Keratinocyte (primary cell): Measurements from ENCODE around the gene ILKAP. TPM values are rescaled to one million over a fixed set of nuclear protein-coding genes. Genes with fewer than 3 reads are reported as not detected.
A peak's percentile ranks its signal among the peaks of the same experiment; 100 is the strongest.

ENCODE experiments used
- DNase-seq: peaks from one replicate; pipeline ENCODE4 v3.0.0-alpha.2; 2011; ENCODE audit warnings: low read depth, missing footprints, low spot score
- FAIRE-seq: peaks from 2 replicates; lab custom pipeline; 2011; peaks lifted over from hg19 to GRCh38; lab: Jason Lieb, UNC
- H2AFZ ChIP-seq: 2 replicates; pipeline ENCODE4 v1.6.0; 2012; ENCODE audit warnings: low read length, control low read depth, inconsistent platforms; ENCODE audit not compliant: control insufficient read depth
- H3K27ac ChIP-seq: 2 replicates; pipeline ENCODE4 v1.5.1; 2011; ENCODE audit warnings: low read length; ENCODE audit not compliant: control insufficient read depth, insufficient read depth
- H3K27me3 ChIP-seq: 3 replicates; pipeline ENCODE4 v1.6.0; 2011; ENCODE audit warnings: low read length; ENCODE audit not compliant: control insufficient read depth, insufficient read depth; ENCODE audit errors: extremely low read depth
- H3K36me3 ChIP-seq, 2 experiments: 2 replicates in 1 of 2; 3 replicates in 1 of 2; pipeline ENCODE4 v1.5.1; 2011; ENCODE audit warnings: low read length in 2 of 2, mild to moderate bottlenecking in 1 of 2; ENCODE audit not compliant: control insufficient read depth in 2 of 2, insufficient read depth in 2 of 2; ENCODE audit errors: extremely low read depth in 1 of 2
- H3K4me1 ChIP-seq: 3 replicates; pipeline ENCODE4 v1.5.1; 2011; ENCODE audit warnings: low read length; ENCODE audit not compliant: control insufficient read depth, insufficient read depth; ENCODE audit errors: extremely low read depth
- H3K4me2 ChIP-seq: 3 replicates; pipeline ENCODE4 v1.6.0; 2011; ENCODE audit warnings: low read depth, low read length; ENCODE audit not compliant: control insufficient read depth, insufficient read depth; ENCODE audit errors: extremely low read depth
- H3K4me3 ChIP-seq, 3 experiments: fragments of 200-600 bp in 1 of 3; sonication (generic) in 1 of 3; 2 replicates in 2 of 3; 3 replicates in 1 of 3; pipeline ENCODE4 v1.5.1; 2011 to 2016; ENCODE audit warnings: low read length in 3 of 3, mild to moderate bottlenecking in 3 of 3, control low read depth in 2 of 3, inconsistent platforms in 1 of 3, low read depth in 1 of 3, mixed read lengths in 1 of 3, mixed run types in 1 of 3, moderate library complexity in 1 of 3; ENCODE audit not compliant: control insufficient read depth in 2 of 3, insufficient read depth in 2 of 3; ENCODE audit errors: extremely low read depth in 1 of 3
- H3K79me2 ChIP-seq: 2 replicates; pipeline ENCODE4 v1.6.0; 2012; ENCODE audit warnings: low read length; ENCODE audit not compliant: control insufficient read depth, insufficient read depth
- H3K9ac ChIP-seq: 3 replicates; pipeline ENCODE4 v1.6.0; 2011; ENCODE audit warnings: low read length; ENCODE audit not compliant: control insufficient read depth, insufficient read depth; ENCODE audit errors: extremely low read depth
- H3K9me1 ChIP-seq: 3 replicates; pipeline ENCODE4 v1.6.0; 2011; ENCODE audit warnings: low read length; ENCODE audit not compliant: control insufficient read depth, insufficient read depth; ENCODE audit errors: extremely low read depth
- H3K9me3 ChIP-seq: 2 replicates; pipeline ENCODE4 v1.5.1; 2012; ENCODE audit warnings: low read depth, low read length; ENCODE audit not compliant: control insufficient read depth
- H4K20me1 ChIP-seq: 3 replicates; pipeline ENCODE4 v1.6.0; 2011; ENCODE audit warnings: low read length; ENCODE audit not compliant: control insufficient read depth, insufficient read depth; ENCODE audit errors: extremely low read depth
- EZH2 ChIP-seq: IDR thresholded peaks from one replicate; pipeline ENCODE4 v1.6.1; 2012; ENCODE audit warnings: inconsistent platforms, mild to moderate bottlenecking, low read length, moderate library complexity
- dilution Hi-C: fragments of 300-500 bp; cut with MboI; formaldehyde crosslinking; loops from one replicate; pipeline ENCODE4 v1.7.0; 2020; ENCODE audit warnings: low sequenced_read_pairs; ENCODE audit not compliant: extremely low pct_ligation_motif_present
- polyA plus RNA-seq, 5 experiments: library from polyadenylated mRNA; depleted of rRNA in 3 of 5; stranded (reverse) in 3 of 5; stranded (forward) in 1 of 5; unstranded in 1 of 5; fragments of >200 nt; gene quantifications; 1 replicate in 1 of 5; 2 replicates in 3 of 5; 3 replicates in 1 of 5; pipeline versions ENCODE4 v1.2.1 to v1.2.3, GENCODE V29; 2011 to 2012; ENCODE audit warnings: missing spikeins in 2 of 5, low read depth in 1 of 5, low replicate concordance in 1 of 5
- TF ChIP-seq, protein P1 (sequence below), 3 experiments: IDR thresholded peaks in 1 of 3; conservative IDR thresholded peaks in 1 of 3; optimal IDR thresholded peaks in 1 of 3; 2 replicates in 2 of 3; 3 replicates in 1 of 3; pipeline versions ENCODE3 to v1.5.1; 2011; ENCODE audit warnings: low read length in 3 of 3, mild to moderate bottlenecking in 3 of 3, moderate library complexity in 2 of 3, control low read depth in 1 of 3, inconsistent platforms in 1 of 3; ENCODE audit not compliant: insufficient read depth in 2 of 3; ENCODE audit errors: extremely low read depth in 1 of 3

The ILKAP gene
- polyA plus RNA-seq, 1 donor (not counting 4 experiments of a cell fraction or from before 2014, with no cell fraction given), result 39.1 TPM

DNA sequence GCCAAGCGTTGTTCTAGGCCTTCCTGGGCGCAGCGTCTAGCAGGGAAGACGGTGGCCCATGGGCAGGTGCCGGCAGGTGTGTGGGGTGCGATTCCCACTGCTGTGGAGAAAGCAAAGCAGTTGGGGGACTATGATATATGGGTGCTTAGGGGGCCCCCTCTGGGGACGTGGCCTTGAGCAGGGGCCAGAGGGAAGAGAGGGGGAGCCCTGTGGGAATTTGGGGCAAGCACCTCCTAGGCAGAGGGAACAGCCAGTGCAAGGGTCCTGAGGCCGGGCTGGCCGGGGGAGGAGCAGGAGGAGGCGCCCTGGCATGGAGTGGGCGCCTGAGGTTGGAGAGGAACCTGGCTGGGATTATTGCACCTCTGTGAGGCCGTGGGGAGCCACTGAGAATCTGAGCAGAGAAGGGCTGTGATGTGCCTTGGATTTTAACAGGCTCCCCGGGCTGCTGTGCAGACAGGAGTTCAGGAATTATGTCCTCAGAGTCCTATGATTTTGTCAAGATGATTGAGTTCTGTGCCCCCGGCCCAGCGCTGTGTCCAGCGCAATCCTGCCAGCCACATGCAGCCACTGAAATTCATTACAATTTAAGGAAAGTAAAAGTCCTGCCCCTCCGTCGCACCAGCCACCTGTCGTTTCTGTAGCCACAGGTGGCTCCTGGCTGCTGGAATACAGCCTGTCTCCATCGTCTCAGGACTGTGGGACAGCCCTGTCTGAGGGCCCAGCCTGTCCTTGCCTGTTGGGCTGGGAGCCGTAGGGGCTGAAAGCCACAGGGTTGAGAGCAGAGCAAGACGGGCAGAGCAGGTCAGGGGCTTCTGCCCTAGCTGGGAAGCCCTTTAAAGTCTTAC lies 74.1 kb downstream of the ILKAP start:
- H3K27ac ChIP-seq, result no peak overlapping the region
- FAIRE-seq, result no peak
- no peaks in the 10 kb centered on the region for H3K9me3 ChIP-seq
- no peaks in the 10 kb centered on the region for H3K36me3 ChIP-seq
- dilution Hi-C loops, result no loop called here
- H4K20me1 ChIP-seq, result no peaks in the 10 kb centered on the region
- H3K27me3 ChIP-seq, result peaks cover 5% of the 10 kb centered on the region
- H2AFZ ChIP-seq, result no peak overlapping the region
- H3K79me2 ChIP-seq, result no peaks in the 10 kb centered on the region
- TF ChIP-seq, protein P1, sequence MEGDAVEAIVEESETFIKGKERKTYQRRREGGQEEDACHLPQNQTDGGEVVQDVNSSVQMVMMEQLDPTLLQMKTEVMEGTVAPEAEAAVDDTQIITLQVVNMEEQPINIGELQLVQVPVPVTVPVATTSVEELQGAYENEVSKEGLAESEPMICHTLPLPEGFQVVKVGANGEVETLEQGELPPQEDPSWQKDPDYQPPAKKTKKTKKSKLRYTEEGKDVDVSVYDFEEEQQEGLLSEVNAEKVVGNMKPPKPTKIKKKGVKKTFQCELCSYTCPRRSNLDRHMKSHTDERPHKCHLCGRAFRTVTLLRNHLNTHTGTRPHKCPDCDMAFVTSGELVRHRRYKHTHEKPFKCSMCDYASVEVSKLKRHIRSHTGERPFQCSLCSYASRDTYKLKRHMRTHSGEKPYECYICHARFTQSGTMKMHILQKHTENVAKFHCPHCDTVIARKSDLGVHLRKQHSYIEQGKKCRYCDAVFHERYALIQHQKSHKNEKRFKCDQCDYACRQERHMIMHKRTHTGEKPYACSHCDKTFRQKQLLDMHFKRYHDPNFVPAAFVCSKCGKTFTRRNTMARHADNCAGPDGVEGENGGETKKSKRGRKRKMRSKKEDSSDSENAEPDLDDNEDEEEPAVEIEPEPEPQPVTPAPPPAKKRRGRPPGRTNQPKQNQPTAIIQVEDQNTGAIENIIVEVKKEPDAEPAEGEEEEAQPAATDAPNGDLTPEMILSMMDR (optimal IDR thresholded peaks at IDR 0.05 in 1 of 3, IDR thresholded peaks at IDR 0.05 in 1 of 3, conservative IDR thresholded peaks at IDR 0.05 in 1 of 3; ENCODE audit: extremely low read depth in 1 of 3, insufficient read depth in 2 of 3, low read length in 3 of 3), result no peak
- H3K4me1 ChIP-seq, result no peaks in the 10 kb centered on the region
- H3K9ac ChIP-seq, result no peak overlapping the region
- H3K4me3 ChIP-seq, result no peak overlapping the region
- no peaks in the 10 kb centered on the region for H3K9me1 ChIP-seq
- peak overlapping the region; percentile 16 for H3K4me2 ChIP-seq
- no peak for DNase-seq

DNA sequence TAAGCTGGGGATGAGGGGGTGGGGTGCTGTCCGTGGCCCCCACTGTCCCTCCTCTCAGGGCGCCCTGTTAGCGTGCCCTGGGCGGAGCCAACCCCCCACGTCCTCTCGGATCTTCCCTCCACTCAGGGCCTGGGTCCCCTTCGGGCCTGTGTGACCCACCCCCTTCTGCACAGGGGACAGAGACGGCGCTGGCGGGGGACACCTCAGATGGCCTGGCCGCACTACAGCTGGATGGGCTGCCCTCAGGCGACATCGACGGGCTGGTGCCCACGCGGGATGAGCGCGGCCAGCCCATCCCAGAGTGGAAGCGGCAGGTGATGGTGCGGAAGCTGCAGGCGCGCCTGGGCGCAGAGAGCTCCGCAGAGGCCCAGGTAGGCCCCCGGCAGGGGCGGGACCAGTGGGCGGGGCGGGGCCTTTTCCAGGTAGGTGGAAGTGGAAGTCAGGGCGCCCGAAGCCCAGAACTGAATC lies 74.9 kb downstream of the ILKAP start:
- Histone ChIP-seq H4K20me1 (no peaks in the 10 kb centered on the region), H2AFZ (no peak overlapping the region), H3K4me1 (no peaks in the 10 kb centered on the region), H3K4me2 (peak overlapping the region; percentile 27), H3K36me3 (no peaks in the 10 kb centered on the region), H3K79me2 (no peaks in the 10 kb centered on the region), H3K4me3 (no peak overlapping the region), H3K27ac (no peak overlapping the region), H3K27me3 (peaks cover 5% of the 10 kb centered on the region), H3K9ac (no peak overlapping the region), H3K9me3 (no peaks in the 10 kb centered on the region), H3K9me1 (no peaks in the 10 kb centered on the region)
- TF ChIP-seq, protein P1 (optimal IDR thresholded peaks at IDR 0.05 in 1 of 3, IDR thresholded peaks at IDR 0.05 in 1 of 3, conservative IDR thresholded peaks at IDR 0.05 in 1 of 3; ENCODE audit: extremely low read depth in 1 of 3, insufficient read depth in 2 of 3, low read length in 3 of 3), result no peak
- TF ChIP-seq EZH2, result no peak
- dilution Hi-C loops, result no loop called here
- DNase-seq (no peak), FAIRE-seq (no peak)
